ENCODE data around the gene SYNM.
A peak's percentile ranks its signal among the peaks of the same experiment; 100 is the strongest.

Gene SYNM

DNA sequence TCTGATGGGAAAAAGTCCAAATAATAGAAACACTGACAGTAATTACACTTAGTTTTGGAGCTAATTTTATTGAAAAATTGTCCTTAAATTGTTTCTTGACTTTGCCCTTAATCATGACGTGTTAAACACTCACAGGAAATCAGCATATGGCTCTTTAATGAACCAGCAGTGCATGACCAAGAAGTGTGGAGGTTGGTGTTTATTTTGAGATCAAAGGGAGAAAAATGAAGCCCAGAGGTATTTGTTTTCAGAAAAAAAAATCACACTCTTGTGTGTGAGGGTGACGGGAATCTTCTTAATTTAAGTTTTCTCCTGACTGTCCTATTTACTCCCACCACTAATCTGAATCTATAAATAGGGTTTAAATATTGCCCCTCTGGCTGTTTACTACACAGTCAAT is 28.8 kb upstream of the SYNM start:
- DNase-seq (ENCODE audit: low spot score) = no peak
- Histone ChIP-seq H3K4me3 (no peak overlapping the region), H3K27ac (no peak overlapping the region)
- TF ChIP-seq, protein P1, sequence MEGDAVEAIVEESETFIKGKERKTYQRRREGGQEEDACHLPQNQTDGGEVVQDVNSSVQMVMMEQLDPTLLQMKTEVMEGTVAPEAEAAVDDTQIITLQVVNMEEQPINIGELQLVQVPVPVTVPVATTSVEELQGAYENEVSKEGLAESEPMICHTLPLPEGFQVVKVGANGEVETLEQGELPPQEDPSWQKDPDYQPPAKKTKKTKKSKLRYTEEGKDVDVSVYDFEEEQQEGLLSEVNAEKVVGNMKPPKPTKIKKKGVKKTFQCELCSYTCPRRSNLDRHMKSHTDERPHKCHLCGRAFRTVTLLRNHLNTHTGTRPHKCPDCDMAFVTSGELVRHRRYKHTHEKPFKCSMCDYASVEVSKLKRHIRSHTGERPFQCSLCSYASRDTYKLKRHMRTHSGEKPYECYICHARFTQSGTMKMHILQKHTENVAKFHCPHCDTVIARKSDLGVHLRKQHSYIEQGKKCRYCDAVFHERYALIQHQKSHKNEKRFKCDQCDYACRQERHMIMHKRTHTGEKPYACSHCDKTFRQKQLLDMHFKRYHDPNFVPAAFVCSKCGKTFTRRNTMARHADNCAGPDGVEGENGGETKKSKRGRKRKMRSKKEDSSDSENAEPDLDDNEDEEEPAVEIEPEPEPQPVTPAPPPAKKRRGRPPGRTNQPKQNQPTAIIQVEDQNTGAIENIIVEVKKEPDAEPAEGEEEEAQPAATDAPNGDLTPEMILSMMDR (IDR thresholded peaks at IDR 0.05) = no peak

DNA sequence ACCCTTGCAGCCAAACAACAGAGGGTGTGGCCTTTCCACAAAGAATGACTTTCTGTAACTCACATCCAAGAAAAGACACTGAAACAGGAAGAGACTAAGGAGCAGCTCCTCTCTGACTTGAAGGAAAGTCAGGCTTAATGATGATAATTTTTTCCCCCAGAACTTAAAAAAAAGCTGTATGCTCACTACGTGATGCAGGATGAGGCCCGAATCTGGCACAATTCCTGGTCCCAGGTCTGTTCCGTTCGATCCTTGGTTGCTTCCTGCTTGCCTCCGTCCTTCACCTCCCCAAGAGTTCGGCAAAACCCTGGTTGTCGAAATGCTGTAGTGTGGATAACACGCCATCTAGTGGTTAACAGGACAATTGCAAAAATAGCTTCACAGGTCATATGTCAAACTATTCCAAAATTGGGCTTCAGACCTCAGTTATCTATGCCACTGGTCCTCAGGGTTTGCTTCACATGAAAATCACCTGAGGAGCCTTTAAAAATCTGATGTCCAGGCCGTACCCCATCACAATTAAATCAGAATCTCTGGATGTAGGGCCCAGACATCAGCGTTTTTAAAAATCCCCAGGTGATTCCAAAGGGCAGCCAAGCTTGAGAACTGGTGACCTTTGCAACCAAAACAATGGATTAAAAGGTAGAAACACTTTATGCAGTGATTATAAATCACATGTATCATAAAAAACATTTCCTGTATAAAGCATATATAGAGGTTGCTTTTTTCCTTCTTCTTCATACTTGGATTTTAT is 28.1 kb upstream of the SYNM start:
- TF ChIP-seq, protein P1 (IDR thresholded peaks at IDR 0.05) = peak; percentile 67
- Histone ChIP-seq H3K4me3 (peak overlapping the region; percentile 65), H3K27ac (peak overlapping the region in 1 of 2 donors; percentile 46)
- DNase-seq (ENCODE audit: low spot score) = peak; percentile 75

DNA sequence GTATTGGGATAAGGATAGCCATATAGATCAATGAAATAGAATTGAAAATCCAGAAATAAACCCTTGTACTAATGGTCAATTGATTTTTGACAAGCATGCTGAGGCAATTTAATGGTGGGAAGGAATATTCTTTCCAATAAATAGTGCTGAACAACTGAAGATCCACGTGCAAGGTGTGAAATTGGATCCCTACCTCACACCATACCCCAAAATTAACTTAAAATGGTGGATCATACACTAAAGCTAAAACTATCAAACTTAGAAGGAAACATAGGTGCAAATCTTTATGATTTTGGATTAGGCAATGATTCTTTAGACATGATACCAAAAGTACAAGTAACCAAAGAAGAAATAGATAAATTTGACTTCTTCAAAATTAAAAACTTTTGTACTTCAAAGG is 22.1 kb upstream of the SYNM start:
- DNase-seq (ENCODE audit: low spot score) = no peak
- Histone ChIP-seq H3K4me3 (no peak overlapping the region), H3K27ac (no peak overlapping the region)
- TF ChIP-seq, protein P1 (IDR thresholded peaks at IDR 0.05) = no peak

DNA sequence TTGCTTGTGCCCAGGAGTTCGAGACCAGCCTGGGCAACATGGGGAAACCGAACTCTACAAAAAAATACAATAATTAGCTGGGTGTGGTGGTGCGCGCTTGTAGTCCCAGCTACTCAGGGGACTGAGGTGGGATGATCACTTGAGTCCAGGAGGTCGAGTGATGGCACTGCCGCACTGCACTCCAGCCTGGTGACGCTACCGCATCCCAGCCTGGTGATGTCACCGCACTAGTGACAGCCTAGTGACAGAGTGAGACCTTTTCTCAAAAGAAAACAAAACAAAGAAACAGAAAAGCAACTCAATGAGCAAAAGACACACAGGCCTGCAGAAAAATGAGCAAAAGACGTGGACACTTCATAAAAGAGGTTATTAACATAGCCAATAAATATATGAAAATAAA is 19.9 kb upstream of the SYNM start:
- TF ChIP-seq, protein P1 (IDR thresholded peaks at IDR 0.05) = no peak
- Histone ChIP-seq H3K4me3 (no peak overlapping the region), H3K27ac (no peak overlapping the region)
- DNase-seq (ENCODE audit: low spot score) = no peak

DNA sequence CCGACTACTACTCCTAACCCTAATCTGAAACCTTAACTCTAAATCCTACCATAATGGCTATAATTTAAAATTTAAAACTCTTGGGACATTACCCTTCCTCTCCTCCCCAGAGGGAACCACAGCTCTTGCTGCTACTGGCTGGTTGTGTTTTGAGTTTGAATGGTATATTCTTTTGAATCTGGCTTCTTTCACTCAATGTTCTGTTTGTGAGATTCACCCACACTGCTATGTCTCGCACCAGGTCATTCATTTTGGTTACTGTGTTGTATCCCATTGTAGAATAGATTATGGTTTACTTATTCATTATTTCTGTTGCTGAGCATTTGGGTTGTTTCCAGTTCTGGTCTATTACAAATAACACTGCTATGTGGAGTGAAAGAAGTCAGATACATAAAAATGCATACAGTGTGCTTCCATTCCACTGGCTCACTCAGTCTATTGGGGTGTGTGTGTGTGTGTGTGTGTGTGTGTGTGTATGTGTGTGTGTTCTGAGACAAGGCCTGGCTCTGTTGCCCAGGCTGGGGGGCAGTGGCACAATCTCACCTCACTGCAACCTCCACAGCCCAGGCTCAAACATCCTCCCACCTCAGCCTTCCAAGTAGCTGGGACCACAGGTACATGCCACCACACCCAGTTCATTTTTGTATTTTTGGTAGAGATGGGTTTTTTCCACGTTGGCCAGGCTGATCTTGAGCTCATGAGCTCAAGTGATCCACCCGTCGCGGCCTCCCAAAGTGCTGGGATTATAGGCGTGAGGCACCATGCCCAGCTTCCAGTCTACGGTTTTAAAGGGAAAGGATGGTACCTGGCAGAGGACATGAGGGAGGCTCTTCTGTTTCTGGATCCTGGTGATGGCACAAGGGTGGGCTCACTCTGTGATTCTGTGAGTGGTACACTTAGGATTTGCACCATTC is 19.2 kb upstream of the SYNM start:
- Histone ChIP-seq H3K4me3 (no peak overlapping the region), H3K27ac (no peak overlapping the region)
- DNase-seq (ENCODE audit: low spot score) = no peak
- TF ChIP-seq, protein P1 (IDR thresholded peaks at IDR 0.05) = no peak

DNA sequence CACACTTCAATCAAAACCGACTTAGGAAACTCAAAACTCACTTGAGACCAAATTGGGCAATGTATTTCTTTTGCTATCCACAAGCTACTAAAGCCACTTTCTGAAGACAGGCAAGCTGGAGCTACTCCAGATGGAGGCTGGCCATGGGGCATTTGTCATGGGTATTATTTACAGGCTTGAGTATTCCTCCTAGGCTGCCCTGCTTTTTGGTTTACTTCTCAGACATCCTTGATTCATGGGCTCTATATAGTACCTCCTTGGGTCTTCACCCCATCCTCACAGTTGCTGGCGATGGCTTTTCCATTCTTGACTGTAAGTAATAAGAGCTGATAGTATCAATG is 18.6 kb upstream of the SYNM start:
- DNase-seq (ENCODE audit: low spot score) = no peak
- Histone ChIP-seq H3K4me3 (no peak overlapping the region), H3K27ac (no peak overlapping the region)
- TF ChIP-seq, protein P1 (IDR thresholded peaks at IDR 0.05) = no peak

All from coronary artery (tissue), 2 donors.